Skeletal muscle tissue (tissue), 4 donors: ENCODE results near the gene C11orf68. TPM values are rescaled to one million over a fixed set of nuclear protein-coding genes. Genes with fewer than 3 reads are reported as not detected.

ENCODE experiments used
- H3K27ac ChIP-seq: one replicate; pipeline ENCODE4 v1.7.0; 2013; ENCODE audit warnings: mild to moderate bottlenecking, low read depth, low read length, inconsistent platforms
- H3K27me3 ChIP-seq, 3 donors: one replicate each; pipeline ENCODE4 v1.7.0; 2013; ENCODE audit warnings: low read length in 3 of 3; ENCODE audit not compliant: control insufficient read depth in 3 of 3, insufficient read depth in 3 of 3
- H3K36me3 ChIP-seq, 3 donors: one replicate each; pipeline ENCODE4 v1.7.0; 2013; ENCODE audit warnings: low read length in 3 of 3; ENCODE audit not compliant: control insufficient read depth in 3 of 3, insufficient read depth in 3 of 3
- H3K4me1 ChIP-seq, 3 donors: one replicate each; pipeline ENCODE4 v1.7.0; 2013; ENCODE audit warnings: low read length in 3 of 3, mild to moderate bottlenecking in 3 of 3; ENCODE audit not compliant: control insufficient read depth in 3 of 3, insufficient read depth in 3 of 3
- H3K4me3 ChIP-seq, 3 donors: one replicate each; pipeline ENCODE4 v1.7.0; 2013; ENCODE audit warnings: low read length in 3 of 3
- H3K9ac ChIP-seq, 3 donors: one replicate each; pipeline ENCODE4 v1.7.0; 2013; ENCODE audit warnings: low read length in 3 of 3, mild to moderate bottlenecking in 3 of 3, moderate library complexity in 2 of 3, low read depth in 1 of 3
- H3K9me3 ChIP-seq, 3 donors: one replicate each; pipeline ENCODE4 v1.7.0; 2013; ENCODE audit warnings: low read length in 3 of 3; ENCODE audit not compliant: control insufficient read depth in 3 of 3
- total RNA-seq: library from RNA; depleted of rRNA; stranded (reverse); fragments of >200 nt; gene quantifications from one replicate; pipeline ENCODE4 v1.2.3, GENCODE V29; 2014
- donor health status: Osteomylitis.

The C11orf68 gene
- total RNA-seq, 1 donor from 2014 or later: 12.5 TPM

GRCh38 chr11:65903068-65903481 is 15.8 kb downstream of the C11orf68 start:
- no peak overlapping the region for H3K4me3 ChIP-seq
- H3K27me3 ChIP-seq: peaks cover 4 to 16% (median 13%) of the 10 kb centered on the region in 3 donors
- H3K9ac ChIP-seq: no peak overlapping the region
- no peaks in the 10 kb centered on the region for H3K9me3 ChIP-seq
- H3K27ac ChIP-seq: no peak overlapping the region
- H3K36me3 ChIP-seq: no peaks in the 10 kb centered on the region
- peaks cover 6 to 9% (median 9%) of the 10 kb centered on the region in 3 donors for H3K4me1 ChIP-seq

GRCh38 chr11:65900899-65901180 is 18.0 kb downstream of the C11orf68 start:
- no peak overlapping the region for H3K27ac ChIP-seq

GRCh38 chr11:65900125-65900898 is 18.6 kb downstream of the C11orf68 start, which contains the start of gene FOSL1:
FOSL1 (minus strand) TSS chr11:65900388; CDS start chr11:65900339, 49 bp downstream.
- Histone ChIP-seq H3K36me3 (no peaks in the 10 kb centered on the region), H3K9ac (peak within 1 kb of the TSS; percentile 43 to 59 (median 54)), H3K4me3 (peak within 1 kb of the TSS; percentile 55 to 69 (median 61)), H3K4me1 (peaks cover 6 to 9% (median 9%) of the 10 kb centered on the region in 3 donors), H3K27me3 (peaks cover 4 to 13% (median 11%) of the 10 kb centered on the region in 3 donors), H3K27ac (no peak within 1 kb of the TSS), H3K9me3 (no peaks in the 10 kb centered on the region)

More at GRCh38 chr11:65900899-65901180, 18.0 kb downstream of the C11orf68 start:
- Histone ChIP-seq H3K27me3 (peaks cover 4 to 13% (median 11%) of the 10 kb centered on the region in 3 donors), H3K4me3 (peak overlapping the region in 2 of 3 donors; percentile 14 to 69), H3K4me1 (peaks cover 6 to 9% (median 9%) of the 10 kb centered on the region in 3 donors), H3K9ac (peak overlapping the region in 1 of 3 donors; percentile 1), H3K36me3 (no peaks in the 10 kb centered on the region), H3K9me3 (no peaks in the 10 kb centered on the region)

GRCh38 chr11:65899356-65900124 is 19.3 kb downstream of the C11orf68 start:
- H3K4me1 ChIP-seq: peaks cover 6 to 9% (median 9%) of the 10 kb centered on the region in 3 donors
- H3K27me3 ChIP-seq: peaks cover 4 to 13% (median 11%) of the 10 kb centered on the region in 3 donors
- peak overlapping the region; percentile 43 to 59 (median 54) for H3K9ac ChIP-seq
- H3K4me3 ChIP-seq: peak overlapping the region; percentile 55 to 69 (median 61)
- H3K9me3 ChIP-seq: no peaks in the 10 kb centered on the region
- no peaks in the 10 kb centered on the region for H3K36me3 ChIP-seq
- H3K27ac ChIP-seq: no peak overlapping the region

- Histone ChIP-seq H3K36me3 (no peaks in the 10 kb centered on the region), H3K27ac (no peak overlapping the region), H3K27me3 (peaks cover 4 to 13% (median 11%) of the 10 kb centered on the region in 3 donors), H3K4me3 (peak overlapping the region in 1 of 3 donors; percentile 69), H3K9ac (peak overlapping the region in 2 of 3 donors; percentile 33 to 59), H3K4me1 (peaks cover 8 to 14% (median 10%) of the 10 kb centered on the region in 3 donors), H3K9me3 (no peaks in the 10 kb centered on the region)
Measured at GRCh38 chr11:65898656-65899355, 20.1 kb downstream of the C11orf68 start.

GRCh38 chr11:65897020-65897471 is 21.8 kb downstream of the C11orf68 start:
- Histone ChIP-seq H3K4me1 (peaks cover 21 to 31% (median 25%) of the 10 kb centered on the region in 3 donors), H3K4me3 (no peak overlapping the region), H3K27me3 (peaks cover 4 to 13% (median 11%) of the 10 kb centered on the region in 3 donors), H3K9me3 (no peaks in the 10 kb centered on the region), H3K9ac (no peak overlapping the region), H3K36me3 (no peaks in the 10 kb centered on the region), H3K27ac (no peak overlapping the region)

- Histone ChIP-seq H3K27ac (no peak overlapping the region), H3K36me3 (no peaks in the 10 kb centered on the region), H3K4me3 (no peak overlapping the region), H3K9me3 (no peaks in the 10 kb centered on the region), H3K4me1 (peaks cover 26 to 38% (median 33%) of the 10 kb centered on the region in 3 donors), H3K9ac (no peak overlapping the region), H3K27me3 (peaks cover 4 to 13% (median 11%) of the 10 kb centered on the region in 3 donors)
Measured at GRCh38 chr11:65896034-65896999, 22.5 kb downstream of the C11orf68 start.

GRCh38 chr11:65895482-65895981 is 23.3 kb downstream of the C11orf68 start:
- no peaks in the 10 kb centered on the region for H3K9me3 ChIP-seq
- no peak overlapping the region for H3K9ac ChIP-seq
- H3K4me3 ChIP-seq: no peak overlapping the region
- no peaks in the 10 kb centered on the region for H3K36me3 ChIP-seq
- peaks cover 30 to 46% (median 32%) of the 10 kb centered on the region in 3 donors for H3K4me1 ChIP-seq
- no peak overlapping the region for H3K27ac ChIP-seq
- peaks cover 4 to 13% (median 11%) of the 10 kb centered on the region in 3 donors for H3K27me3 ChIP-seq
